HFFc6 (cell line): ENCODE data around the gene CYP2S1. TPM values are rescaled to one million over a fixed set of nuclear protein-coding genes. Genes with fewer than 3 reads are reported as not detected.
"Not testable (repeated sequence)": the region's sequence is repeated elsewhere in the genome, so short reads cannot be mapped to it uniquely, and the experiment has no call there.

Experiments used
- DNase-seq: peaks from one replicate; pipeline ENCODE4 v3.0.0-alpha.2; 2018
- H3K27ac Mint-ChIP-seq: 2 replicates; pipeline ENCODE4 v1.8.0; 2020; ENCODE audit warnings: mild to moderate bottlenecking, mixed read lengths
- H3K27me3 Mint-ChIP-seq: 2 replicates; pipeline ENCODE4 v1.8.0; 2021; ENCODE audit warnings: mild to moderate bottlenecking, moderate library complexity, mixed read lengths; ENCODE audit not compliant: insufficient read depth
- H3K36me3 Mint-ChIP-seq: 2 replicates; pipeline ENCODE4 v1.8.0; 2021; ENCODE audit warnings: low read depth, mixed read lengths
- H3K4me1 Mint-ChIP-seq: 2 replicates; pipeline ENCODE4 v1.8.0; 2020; ENCODE audit warnings: low read depth, mixed read lengths
- H3K4me3 Mint-ChIP-seq: 2 replicates; pipeline ENCODE4 v1.8.0; 2020; ENCODE audit warnings: mild to moderate bottlenecking, moderate library complexity, mixed read lengths
- H3K9me3 Mint-ChIP-seq: 2 replicates; pipeline ENCODE4 v1.8.0; 2020; ENCODE audit warnings: mild to moderate bottlenecking, mixed read lengths
- total RNA-seq, 6 experiments: library from RNA; stranded (reverse); fragmentation: NEBNext Ultra II Directional; extraction: Animal tissue kit (Norgen Biotek cat#: 25700); gene quantifications; 2 replicates in 1 of 6; 3 replicates in 5 of 6; pipeline ENCODE4 v1.2.3, GENCODE V29; 2021
- TF ChIP-seq, protein P1 (sequence below): fragments of 200-600 bp; sonication (generic); IDR thresholded peaks from 2 replicates; pipeline ENCODE4 v1.5.0; 2021; ENCODE audit warnings: antibody characterized with exemption, mild to moderate bottlenecking

Gene CYP2S1
- total RNA-seq, 6 experiments from 2014 or later = 0.65 to 1.6 (median 1.1) TPM

DNA sequence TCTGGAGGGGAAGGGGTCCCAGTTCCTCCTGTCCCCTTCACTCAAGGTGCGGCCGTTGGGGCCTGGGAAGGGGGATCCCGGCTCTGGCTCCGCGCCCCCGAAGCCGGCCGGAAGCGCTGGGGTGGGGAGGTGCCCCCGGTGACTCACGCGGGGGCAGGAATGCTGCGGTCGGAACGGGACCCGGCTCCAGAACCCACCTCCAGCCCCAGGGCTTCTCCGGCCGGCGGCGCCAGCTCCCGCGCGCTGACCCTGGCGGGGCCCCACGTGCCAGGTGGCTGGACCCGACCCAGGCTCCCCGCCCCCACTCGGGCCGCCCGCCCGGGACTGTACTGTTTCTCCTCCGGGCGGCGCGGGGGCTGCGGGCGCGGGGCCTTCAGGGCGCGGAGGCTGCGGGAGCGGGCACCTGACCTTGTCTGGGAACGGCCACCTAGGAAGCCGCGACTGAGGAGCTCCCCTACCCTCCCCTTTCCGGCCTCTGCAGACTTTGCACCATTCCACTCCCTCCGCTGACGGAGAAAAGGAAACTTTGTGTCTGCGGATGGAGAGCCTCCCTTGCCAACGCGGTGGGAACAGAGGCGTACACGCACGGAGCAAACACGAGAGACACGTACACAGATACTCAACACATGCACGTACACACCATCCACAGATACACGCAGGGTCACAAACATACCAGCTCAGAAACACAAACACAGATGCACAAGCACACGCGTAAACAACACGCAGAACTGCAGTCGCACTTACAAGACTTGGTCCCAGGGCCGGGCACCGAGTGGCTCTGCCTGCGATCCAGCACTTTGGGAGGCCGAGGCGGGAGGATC, 33.2 kb downstream of the CYP2S1 start:
- H3K27me3 Mint-ChIP-seq = peaks cover 6% of the 10 kb centered on the region
- peaks cover 65% of the 10 kb centered on the region for H3K36me3 Mint-ChIP-seq
- 0 out of 2 replicates have a peak, but pooled peaks cover 3% of the 10 kb centered on the region for H3K9me3 Mint-ChIP-seq
- peaks cover 68% of the 10 kb centered on the region for H3K4me1 Mint-ChIP-seq
- H3K4me3 Mint-ChIP-seq = peak overlapping the region; percentile 86
- peak; percentile 87 for DNase-seq
- TF ChIP-seq, protein P1, sequence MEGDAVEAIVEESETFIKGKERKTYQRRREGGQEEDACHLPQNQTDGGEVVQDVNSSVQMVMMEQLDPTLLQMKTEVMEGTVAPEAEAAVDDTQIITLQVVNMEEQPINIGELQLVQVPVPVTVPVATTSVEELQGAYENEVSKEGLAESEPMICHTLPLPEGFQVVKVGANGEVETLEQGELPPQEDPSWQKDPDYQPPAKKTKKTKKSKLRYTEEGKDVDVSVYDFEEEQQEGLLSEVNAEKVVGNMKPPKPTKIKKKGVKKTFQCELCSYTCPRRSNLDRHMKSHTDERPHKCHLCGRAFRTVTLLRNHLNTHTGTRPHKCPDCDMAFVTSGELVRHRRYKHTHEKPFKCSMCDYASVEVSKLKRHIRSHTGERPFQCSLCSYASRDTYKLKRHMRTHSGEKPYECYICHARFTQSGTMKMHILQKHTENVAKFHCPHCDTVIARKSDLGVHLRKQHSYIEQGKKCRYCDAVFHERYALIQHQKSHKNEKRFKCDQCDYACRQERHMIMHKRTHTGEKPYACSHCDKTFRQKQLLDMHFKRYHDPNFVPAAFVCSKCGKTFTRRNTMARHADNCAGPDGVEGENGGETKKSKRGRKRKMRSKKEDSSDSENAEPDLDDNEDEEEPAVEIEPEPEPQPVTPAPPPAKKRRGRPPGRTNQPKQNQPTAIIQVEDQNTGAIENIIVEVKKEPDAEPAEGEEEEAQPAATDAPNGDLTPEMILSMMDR = peak; percentile 36
- peak overlapping the region; percentile 98 for H3K27ac Mint-ChIP-seq

DNA sequence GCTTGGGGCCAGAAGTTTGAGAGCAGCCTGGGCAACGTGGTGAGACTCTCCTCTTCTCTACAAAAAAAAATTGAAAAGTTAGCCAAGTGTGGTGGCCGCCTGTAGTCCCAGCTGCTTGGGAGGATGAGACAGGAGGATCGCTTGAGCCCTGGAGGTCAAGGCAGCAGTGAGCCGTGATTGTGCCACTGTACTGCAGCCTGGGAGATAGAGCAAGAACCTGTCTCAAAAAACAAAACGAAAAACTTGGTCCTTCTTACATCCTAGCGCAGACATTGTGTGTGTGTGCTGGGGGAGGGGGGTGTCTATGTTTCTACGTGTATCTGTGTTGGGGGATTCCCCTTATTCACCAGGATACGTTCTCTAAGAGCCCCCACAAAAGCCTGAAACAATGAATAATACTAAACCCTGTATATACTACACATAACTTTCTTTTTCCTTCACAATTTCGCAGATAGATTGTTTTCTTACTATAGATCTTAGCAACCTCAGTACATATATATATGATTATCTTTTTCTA, 33.9 kb downstream of the CYP2S1 start:
- H3K4me3 Mint-ChIP-seq = peak overlapping the region; percentile 86
- peaks cover 62% of the 10 kb centered on the region for H3K4me1 Mint-ChIP-seq
- DNase-seq = no peak
- TF ChIP-seq, protein P1 = no peak
- H3K9me3 Mint-ChIP-seq = 0 out of 2 replicates have a peak, but pooled peaks cover 3% of the 10 kb centered on the region
- peaks cover 63% of the 10 kb centered on the region for H3K36me3 Mint-ChIP-seq
- H3K27ac Mint-ChIP-seq = peak overlapping the region; percentile 98
- H3K27me3 Mint-ChIP-seq = peaks cover 9% of the 10 kb centered on the region

DNA sequence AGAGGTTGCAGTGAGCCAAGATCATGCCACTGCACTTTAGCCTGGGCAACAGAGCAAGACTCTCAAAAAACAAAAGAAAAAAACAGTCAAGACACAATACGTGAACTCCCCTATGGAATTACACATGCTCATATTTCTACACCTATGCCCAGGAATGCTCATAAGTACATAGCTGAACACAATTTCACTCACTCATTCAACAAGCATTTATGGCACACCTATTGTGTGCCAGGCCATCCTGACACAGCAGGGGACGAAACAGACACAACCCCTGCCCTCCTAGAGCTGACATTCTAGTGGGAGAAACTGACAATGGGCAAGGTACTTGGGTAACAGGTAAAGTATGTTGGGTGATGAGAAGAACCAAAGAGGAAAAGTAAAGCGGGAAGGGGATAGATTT, 35.5 kb downstream of the CYP2S1 start:
- peaks cover 50% of the 10 kb centered on the region for H3K36me3 Mint-ChIP-seq
- peaks cover 47% of the 10 kb centered on the region for H3K4me1 Mint-ChIP-seq
- H3K27me3 Mint-ChIP-seq = peaks cover 9% of the 10 kb centered on the region
- DNase-seq = no peak
- H3K4me3 Mint-ChIP-seq = no peak overlapping the region
- H3K9me3 Mint-ChIP-seq = 0 out of 2 replicates have a peak, but pooled peaks cover 3% of the 10 kb centered on the region
- TF ChIP-seq, protein P1 = no peak
- peak overlapping the region; percentile 80 for H3K27ac Mint-ChIP-seq

DNA sequence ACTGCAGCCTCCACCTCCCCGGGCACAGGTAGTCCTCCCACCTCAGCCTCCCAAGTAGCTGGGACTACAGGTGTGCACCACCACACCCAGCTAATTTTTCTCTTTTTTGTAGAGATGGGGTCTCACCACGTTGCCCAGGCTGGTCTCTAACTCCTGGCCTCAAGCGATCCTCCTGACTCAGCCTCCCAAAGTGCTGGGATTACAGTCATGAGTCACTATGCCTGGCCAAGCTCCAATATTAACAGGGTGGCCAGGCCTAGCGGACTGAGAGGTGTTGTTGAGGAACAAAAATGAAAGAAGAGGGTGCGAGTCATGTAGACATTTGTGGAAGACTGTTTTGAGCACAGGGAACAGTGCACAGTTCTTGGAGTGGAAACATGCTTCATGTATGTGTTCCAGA, 36.3 kb downstream of the CYP2S1 start:
- H3K27ac Mint-ChIP-seq, H3K4me3 Mint-ChIP-seq, H3K27me3 Mint-ChIP-seq, H3K9me3 Mint-ChIP-seq: not testable (repeated sequence)
- peak; percentile 55 for DNase-seq
- Mint-ChIP-seq H3K4me1 (peaks cover 38% of the 10 kb centered on the region), H3K36me3 (peaks cover 49% of the 10 kb centered on the region)

DNA sequence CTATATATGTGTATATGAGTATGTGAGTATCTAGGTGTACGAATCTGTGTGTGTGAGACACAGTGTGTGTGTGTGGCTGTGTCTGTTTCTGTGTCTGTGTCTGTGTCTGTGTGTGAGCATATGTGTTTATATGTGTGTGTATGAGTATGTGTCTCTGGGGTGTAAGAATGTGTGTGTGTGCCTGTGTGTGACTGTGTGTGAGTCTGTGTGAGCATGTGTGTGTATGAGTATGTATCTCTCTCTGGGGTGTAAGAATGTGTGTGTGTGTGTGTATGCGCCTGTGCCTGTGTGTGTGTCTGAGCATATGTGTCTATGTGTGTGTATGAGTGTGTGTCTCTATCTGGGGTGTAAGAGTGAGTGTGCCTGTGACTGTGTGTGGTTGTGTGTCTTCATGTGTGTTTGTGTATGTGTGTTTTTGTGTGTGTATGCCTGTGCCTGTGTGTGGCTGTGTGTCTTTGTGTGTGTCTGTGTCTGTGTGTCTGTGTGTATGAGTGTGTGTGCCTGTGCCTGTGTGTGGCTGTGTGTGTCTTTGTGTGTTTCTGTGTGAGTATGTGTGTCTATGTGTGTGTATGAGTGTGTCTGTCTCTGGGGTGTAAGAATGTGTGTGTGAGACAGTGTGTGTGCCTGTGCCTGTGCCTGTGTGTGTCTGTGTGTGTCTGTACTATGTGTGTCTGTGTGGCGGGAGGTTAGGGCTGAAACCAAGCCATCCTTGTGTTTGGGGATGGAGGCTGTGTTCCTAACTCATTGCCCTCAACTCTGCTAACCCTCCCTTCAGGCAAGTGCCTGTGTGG, 37.2 kb downstream of the CYP2S1 start:
- Mint-ChIP-seq H3K27me3 (peaks cover 7% of the 10 kb centered on the region; the same call in 1 of the 2 replicates), H3K4me3 (no peak overlapping the region), H3K9me3 (0 out of 2 replicates have a peak, but pooled peaks cover 2% of the 10 kb centered on the region), H3K36me3 (peaks cover 46% of the 10 kb centered on the region), H3K4me1 (peaks cover 29% of the 10 kb centered on the region), H3K27ac (no peak overlapping the region)
- TF ChIP-seq, protein P1 = no peak
- DNase-seq = no peak
